Measurements from ENCODE around the gene AKAP5.

Gene AKAP5

DNA sequence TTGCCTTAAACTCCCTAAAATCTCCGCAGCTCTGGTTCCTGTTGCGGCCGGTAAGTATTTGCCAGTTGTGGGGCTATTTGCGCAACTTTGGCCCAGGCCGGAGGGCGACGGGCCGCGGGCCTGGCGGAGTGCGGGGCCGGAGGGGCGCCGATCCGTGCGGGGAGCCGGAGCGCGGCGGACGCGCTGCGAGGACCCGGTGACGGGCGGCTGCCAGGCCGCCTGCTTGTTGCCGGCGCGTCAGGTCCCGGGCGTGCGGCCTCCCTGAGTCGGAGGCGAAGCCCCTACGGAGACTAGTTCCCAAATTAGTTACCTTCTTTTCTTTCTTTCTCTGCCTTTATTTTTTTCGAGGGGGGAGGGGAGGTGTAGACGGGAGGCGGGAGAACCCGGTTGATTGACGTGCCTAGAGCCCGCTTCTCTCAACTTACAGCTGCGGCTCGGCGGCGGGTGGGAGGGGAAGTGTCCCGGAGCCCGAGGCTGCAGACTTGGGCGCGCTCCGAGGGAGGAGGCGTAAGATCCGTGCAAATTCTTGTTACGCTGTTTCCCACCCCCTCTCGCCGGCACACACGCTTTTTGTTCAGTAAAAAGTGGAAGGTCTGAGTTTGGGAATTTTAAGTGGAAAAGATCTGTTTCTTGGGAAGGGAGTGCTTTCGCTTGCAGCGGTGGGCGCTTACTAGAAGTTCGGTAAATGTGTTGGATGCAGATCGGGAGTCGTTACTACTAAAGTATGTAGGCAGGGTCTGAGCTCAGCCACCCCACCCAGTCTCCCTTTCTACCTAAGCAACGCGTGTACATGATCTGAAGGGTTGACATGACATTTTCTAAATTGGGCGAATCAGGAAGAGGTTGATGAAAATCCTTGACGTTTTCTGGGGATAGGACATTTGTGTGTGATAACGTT is 39.8 kb downstream of the AKAP5 start:
- TF ChIP-seq YY1 (IDR thresholded peaks at IDR 0.05; ENCODE audit: low read depth) (0 out of 2 replicates have a peak, but pooled peaks have one; percentile 10), EGR1 (IDR thresholded peaks at IDR 0.05) (no peak), RAD21 (IDR thresholded peaks at IDR 0.05; ENCODE audit: low read depth) (no peak), ZBTB7A (IDR thresholded peaks at IDR 0.05; ENCODE audit: low read depth) (no peak), TAF1 (IDR thresholded peaks at IDR 0.05; ENCODE audit: low read depth) (peak; percentile 21; the same call in 1 of the 2 replicates), TCF12 (IDR thresholded peaks at IDR 0.05; ENCODE audit: low read depth) (no peak; the same call in 1 of the 2 replicates), FOXM1 (IDR thresholded peaks at IDR 0.05; ENCODE audit: borderline replicate concordance, low read depth) (no peak), TEAD4 (IDR thresholded peaks at IDR 0.05) (no peak), CREB1 (IDR thresholded peaks at IDR 0.05; ENCODE audit: low read depth) (no peak), USF1 (IDR thresholded peaks at IDR 0.05) (no peak), NFIC (IDR thresholded peaks at IDR 0.05) (no peak), CEBPB (IDR thresholded peaks at IDR 0.05) (0 out of 2 replicates have a peak, but pooled peaks have one; percentile 35), EP300 (IDR thresholded peaks at IDR 0.05; ENCODE audit: borderline replicate concordance) (no peak)
- TF ChIP-seq, protein P1, sequence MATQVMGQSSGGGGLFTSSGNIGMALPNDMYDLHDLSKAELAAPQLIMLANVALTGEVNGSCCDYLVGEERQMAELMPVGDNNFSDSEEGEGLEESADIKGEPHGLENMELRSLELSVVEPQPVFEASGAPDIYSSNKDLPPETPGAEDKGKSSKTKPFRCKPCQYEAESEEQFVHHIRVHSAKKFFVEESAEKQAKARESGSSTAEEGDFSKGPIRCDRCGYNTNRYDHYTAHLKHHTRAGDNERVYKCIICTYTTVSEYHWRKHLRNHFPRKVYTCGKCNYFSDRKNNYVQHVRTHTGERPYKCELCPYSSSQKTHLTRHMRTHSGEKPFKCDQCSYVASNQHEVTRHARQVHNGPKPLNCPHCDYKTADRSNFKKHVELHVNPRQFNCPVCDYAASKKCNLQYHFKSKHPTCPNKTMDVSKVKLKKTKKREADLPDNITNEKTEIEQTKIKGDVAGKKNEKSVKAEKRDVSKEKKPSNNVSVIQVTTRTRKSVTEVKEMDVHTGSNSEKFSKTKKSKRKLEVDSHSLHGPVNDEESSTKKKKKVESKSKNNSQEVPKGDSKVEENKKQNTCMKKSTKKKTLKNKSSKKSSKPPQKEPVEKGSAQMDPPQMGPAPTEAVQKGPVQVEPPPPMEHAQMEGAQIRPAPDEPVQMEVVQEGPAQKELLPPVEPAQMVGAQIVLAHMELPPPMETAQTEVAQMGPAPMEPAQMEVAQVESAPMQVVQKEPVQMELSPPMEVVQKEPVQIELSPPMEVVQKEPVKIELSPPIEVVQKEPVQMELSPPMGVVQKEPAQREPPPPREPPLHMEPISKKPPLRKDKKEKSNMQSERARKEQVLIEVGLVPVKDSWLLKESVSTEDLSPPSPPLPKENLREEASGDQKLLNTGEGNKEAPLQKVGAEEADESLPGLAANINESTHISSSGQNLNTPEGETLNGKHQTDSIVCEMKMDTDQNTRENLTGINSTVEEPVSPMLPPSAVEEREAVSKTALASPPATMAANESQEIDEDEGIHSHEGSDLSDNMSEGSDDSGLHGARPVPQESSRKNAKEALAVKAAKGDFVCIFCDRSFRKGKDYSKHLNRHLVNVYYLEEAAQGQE (IDR thresholded peaks at IDR 0.05; ENCODE audit: low read depth), result no peak
- TF ChIP-seq, protein P2, sequence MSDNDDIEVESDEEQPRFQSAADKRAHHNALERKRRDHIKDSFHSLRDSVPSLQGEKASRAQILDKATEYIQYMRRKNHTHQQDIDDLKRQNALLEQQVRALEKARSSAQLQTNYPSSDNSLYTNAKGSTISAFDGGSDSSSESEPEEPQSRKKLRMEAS (IDR thresholded peaks at IDR 0.05), result peak; percentile 1; the same call in 1 of the 2 replicates

DNA sequence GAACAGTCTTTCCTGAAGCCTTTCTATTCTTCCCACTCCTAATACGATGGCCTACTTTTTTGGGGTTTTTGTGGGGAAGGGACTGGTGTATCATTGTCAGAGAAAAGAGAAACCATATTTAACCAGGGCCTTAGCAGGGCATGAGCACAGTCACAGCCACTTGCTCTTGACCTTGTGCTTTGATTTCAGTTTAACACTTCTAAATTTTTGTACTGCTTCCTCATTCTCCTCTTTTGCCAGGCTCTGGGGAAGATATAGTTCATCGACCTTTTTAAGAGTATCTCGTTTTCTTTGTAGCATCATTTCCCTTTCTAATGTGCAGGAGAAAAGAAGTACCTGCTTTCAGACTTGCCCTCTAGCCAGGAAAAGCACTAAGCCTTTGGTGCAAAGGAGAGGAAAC is 41.4 kb downstream of the AKAP5 start:
- TF ChIP-seq TCF12 (IDR thresholded peaks at IDR 0.05; ENCODE audit: low read depth) (no peak), TEAD4 (IDR thresholded peaks at IDR 0.05) (no peak), ZBTB7A (IDR thresholded peaks at IDR 0.05; ENCODE audit: low read depth) (no peak), EP300 (IDR thresholded peaks at IDR 0.05; ENCODE audit: borderline replicate concordance) (no peak), CEBPB (IDR thresholded peaks at IDR 0.05) (no peak), FOXM1 (IDR thresholded peaks at IDR 0.05; ENCODE audit: borderline replicate concordance, low read depth) (no peak), CREB1 (IDR thresholded peaks at IDR 0.05; ENCODE audit: low read depth) (no peak), YY1 (IDR thresholded peaks at IDR 0.05; ENCODE audit: low read depth) (no peak), USF1 (IDR thresholded peaks at IDR 0.05) (no peak), NFIC (IDR thresholded peaks at IDR 0.05) (no peak), RAD21 (IDR thresholded peaks at IDR 0.05; ENCODE audit: low read depth) (no peak)
- TF ChIP-seq, protein P2 (IDR thresholded peaks at IDR 0.05), result no peak
- TF ChIP-seq, protein P1 (IDR thresholded peaks at IDR 0.05; ENCODE audit: low read depth), result no peak

DNA sequence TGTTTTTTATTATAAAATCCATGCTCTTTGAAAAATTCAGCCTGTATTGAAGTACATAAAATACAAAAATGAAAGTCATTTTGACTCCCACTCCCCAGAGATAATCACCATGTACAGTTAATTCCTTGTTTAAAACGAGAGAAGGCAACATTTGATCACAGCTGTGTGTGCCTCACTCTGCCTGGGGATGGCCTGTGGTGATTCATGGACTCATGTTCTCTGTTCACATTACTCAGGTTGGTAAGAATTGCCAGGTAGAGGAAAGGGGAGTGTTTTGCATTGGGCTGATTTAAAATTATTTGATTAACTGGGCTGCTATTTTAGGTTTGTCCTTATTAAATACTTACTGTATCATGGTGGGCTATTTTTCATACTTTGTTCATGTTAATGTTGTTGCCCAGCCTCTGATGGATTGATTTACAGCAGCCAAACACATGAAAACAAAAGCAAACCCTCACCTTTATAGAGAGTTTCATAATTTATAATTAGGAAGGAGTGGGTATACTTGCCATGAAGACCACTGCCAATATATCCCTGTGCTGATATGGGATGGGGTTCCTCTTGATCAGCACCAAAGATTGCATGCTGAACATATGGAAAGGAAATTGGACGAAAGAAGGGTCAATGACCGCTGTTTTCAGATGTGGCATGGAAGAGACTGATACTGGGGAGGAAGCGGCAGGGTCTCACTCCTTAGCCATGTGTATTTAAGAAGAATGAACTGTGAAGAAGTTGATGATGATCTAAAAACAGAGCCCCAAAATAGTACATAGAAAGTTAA is 42.3 kb downstream of the AKAP5 start:
- TF ChIP-seq, protein P2 (IDR thresholded peaks at IDR 0.05), result no peak
- no peak for TF ChIP-seq TAF1 (IDR thresholded peaks at IDR 0.05; ENCODE audit: low read depth)
- TF ChIP-seq ZBTB7A (IDR thresholded peaks at IDR 0.05; ENCODE audit: low read depth), result no peak
- no peak for TF ChIP-seq CEBPB (IDR thresholded peaks at IDR 0.05)
- TF ChIP-seq FOXM1 (IDR thresholded peaks at IDR 0.05; ENCODE audit: borderline replicate concordance, low read depth), result no peak
- no peak for TF ChIP-seq YY1 (IDR thresholded peaks at IDR 0.05; ENCODE audit: low read depth)
- TF ChIP-seq CREB1 (IDR thresholded peaks at IDR 0.05; ENCODE audit: low read depth), result no peak
- no peak for TF ChIP-seq EP300 (IDR thresholded peaks at IDR 0.05; ENCODE audit: borderline replicate concordance)
- no peak for TF ChIP-seq TEAD4 (IDR thresholded peaks at IDR 0.05)
- TF ChIP-seq, protein P1 (IDR thresholded peaks at IDR 0.05; ENCODE audit: low read depth), result no peak
- TF ChIP-seq NFIC (IDR thresholded peaks at IDR 0.05), result no peak
- no peak for TF ChIP-seq RAD21 (IDR thresholded peaks at IDR 0.05; ENCODE audit: low read depth)
- no peak for TF ChIP-seq USF1 (IDR thresholded peaks at IDR 0.05)
- TF ChIP-seq TCF12 (IDR thresholded peaks at IDR 0.05; ENCODE audit: low read depth), result no peak
- no peak for TF ChIP-seq EGR1 (IDR thresholded peaks at IDR 0.05)

All from Ishikawa (cell line).